Smooth muscle cell (in vitro differentiated cells): Measurements from ENCODE around the gene CACTIN. TPM values are rescaled to one million over a fixed set of nuclear protein-coding genes. Genes with fewer than 3 reads are reported as not detected.

Source experiments
- DNase-seq: peaks from one replicate; lab custom pipeline; 2025; ENCODE audit not compliant: unreplicated experiment; lab: John Stamatoyannopoulos, UW
- H2AFZ ChIP-seq: fragments of 200-600 bp; sonication (generic); 2 replicates; pipeline ENCODE4 v1.6.0; 2016; ENCODE audit warnings: antibody characterized with exemption, low read depth, mild to moderate bottlenecking
- H3F3A ChIP-seq: fragments of 200-600 bp; sonication (generic); 2 replicates; pipeline ENCODE4 v1.6.0; 2017; ENCODE audit warnings: antibody characterized with exemption, low read depth
- H3K27ac ChIP-seq: fragments of 200-600 bp; sonication (generic); 2 replicates; pipeline ENCODE4 v1.5.1; 2016; ENCODE audit warnings: low read depth, mild to moderate bottlenecking
- H3K27me3 ChIP-seq: fragments of 200-600 bp; sonication (generic); 2 replicates; pipeline ENCODE4 v1.6.1; 2016; ENCODE audit warnings: low read depth, mild to moderate bottlenecking
- H3K36me3 ChIP-seq: fragments of 200-600 bp; sonication (generic); 2 replicates; pipeline ENCODE4 v1.5.1; 2016; ENCODE audit warnings: low read depth
- H3K4me1 ChIP-seq: fragments of 200-600 bp; sonication (generic); 2 replicates; pipeline ENCODE4 v1.5.1; 2016; ENCODE audit warnings: low read depth
- H3K4me2 ChIP-seq: fragments of 200-600 bp; sonication (generic); 2 replicates; pipeline ENCODE4 v1.6.0; 2016; ENCODE audit warnings: mild to moderate bottlenecking
- H3K4me3 ChIP-seq: fragments of 200-600 bp; sonication (generic); 2 replicates; pipeline ENCODE4 v1.5.1; 2016; ENCODE audit warnings: mild to moderate bottlenecking
- H3K79me2 ChIP-seq: fragments of 200-600 bp; sonication (generic); 2 replicates; pipeline ENCODE4 v1.6.0; 2016; ENCODE audit warnings: low read depth, mild to moderate bottlenecking
- H3K9ac ChIP-seq: fragments of 200-600 bp; sonication (generic); 2 replicates; pipeline ENCODE4 v1.6.0; 2016; ENCODE audit warnings: low read depth
- H3K9me3 ChIP-seq: fragments of 200-600 bp; sonication (generic); replicated peaks from 2 replicates; pipeline ENCODE4 v1.5.1; 2016; ENCODE audit warnings: low read depth
- H4K20me1 ChIP-seq: fragments of 200-600 bp; sonication (generic); 2 replicates; pipeline ENCODE4 v1.6.0; 2016; ENCODE audit warnings: low read depth
- WGBS: methylation state at CpG from one replicate; pipeline ENCODE4 v1.1.7; 2016; ENCODE audit warnings: low lambda C conversion rate; 5-methylcytosine and 5-hydroxymethylcytosine counted together
- polyA plus RNA-seq: library from polyadenylated mRNA; unstranded; fragments of >200 nt; fragmentation: Nextera tagmentation; extraction: Ambion mirVana; gene quantifications from 2 replicates; pipeline ENCODE4 v1.2.1, GENCODE V29; 2016
- total RNA-seq: library from RNA; depleted of rRNA; stranded (reverse); fragments of >200 nt; gene quantifications from 2 replicates; pipeline ENCODE4 v1.2.3, GENCODE V29; 2014
- TF ChIP-seq, protein P1 (sequence below): fragments of 200-600 bp; sonication (generic); IDR thresholded peaks from 2 replicates; pipeline ENCODE4 v1.5.1; 2017; ENCODE audit warnings: borderline replicate concordance, mild to moderate bottlenecking, antibody characterized with exemption; ENCODE audit not compliant: insufficient read depth, poor library complexity, severe bottlenecking

Gene CACTIN
- total and polyA plus RNA-seq, 2 experiments from 2014 or later: 16.7 to 22.5 TPM

DNA sequence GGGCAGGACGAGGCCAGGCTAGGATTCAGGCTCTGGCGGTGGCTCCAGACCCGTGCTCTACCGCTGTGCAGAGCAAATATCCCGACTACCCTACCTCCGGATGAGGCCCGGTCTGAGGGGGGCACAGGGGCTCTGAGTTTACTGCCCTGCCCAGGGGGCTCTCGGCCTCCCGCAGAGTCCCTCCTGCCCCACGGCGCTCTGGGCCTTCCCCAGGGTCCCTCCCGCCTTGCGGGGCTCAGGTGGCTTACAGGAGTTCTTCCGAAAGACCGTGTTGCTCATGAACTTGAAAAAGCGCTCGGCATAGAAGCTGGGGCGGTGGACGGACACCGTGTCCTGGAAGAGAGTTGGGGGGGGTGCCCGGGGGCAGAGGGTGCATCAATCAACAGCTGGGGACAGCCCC, 19.1 kb upstream of the CACTIN start:
- H3K4me2 ChIP-seq: no peak overlapping the region
- H3K27me3 ChIP-seq: no peaks in the 10 kb centered on the region
- H3K36me3 ChIP-seq: no peaks in the 10 kb centered on the region
- H3K4me1 ChIP-seq: no peaks in the 10 kb centered on the region
- H2AFZ ChIP-seq: no peak overlapping the region
- no peaks in the 10 kb centered on the region for H3K9me3 ChIP-seq
- WGBS: 94% methylated on average over 21 of the region's 21 CpGs
- no peaks in the 10 kb centered on the region for H3K79me2 ChIP-seq
- no peak overlapping the region for H3K4me3 ChIP-seq
- TF ChIP-seq, protein P1, sequence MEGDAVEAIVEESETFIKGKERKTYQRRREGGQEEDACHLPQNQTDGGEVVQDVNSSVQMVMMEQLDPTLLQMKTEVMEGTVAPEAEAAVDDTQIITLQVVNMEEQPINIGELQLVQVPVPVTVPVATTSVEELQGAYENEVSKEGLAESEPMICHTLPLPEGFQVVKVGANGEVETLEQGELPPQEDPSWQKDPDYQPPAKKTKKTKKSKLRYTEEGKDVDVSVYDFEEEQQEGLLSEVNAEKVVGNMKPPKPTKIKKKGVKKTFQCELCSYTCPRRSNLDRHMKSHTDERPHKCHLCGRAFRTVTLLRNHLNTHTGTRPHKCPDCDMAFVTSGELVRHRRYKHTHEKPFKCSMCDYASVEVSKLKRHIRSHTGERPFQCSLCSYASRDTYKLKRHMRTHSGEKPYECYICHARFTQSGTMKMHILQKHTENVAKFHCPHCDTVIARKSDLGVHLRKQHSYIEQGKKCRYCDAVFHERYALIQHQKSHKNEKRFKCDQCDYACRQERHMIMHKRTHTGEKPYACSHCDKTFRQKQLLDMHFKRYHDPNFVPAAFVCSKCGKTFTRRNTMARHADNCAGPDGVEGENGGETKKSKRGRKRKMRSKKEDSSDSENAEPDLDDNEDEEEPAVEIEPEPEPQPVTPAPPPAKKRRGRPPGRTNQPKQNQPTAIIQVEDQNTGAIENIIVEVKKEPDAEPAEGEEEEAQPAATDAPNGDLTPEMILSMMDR: no peak
- H3K9ac ChIP-seq: no peak overlapping the region
- H4K20me1 ChIP-seq: no peaks in the 10 kb centered on the region
- H3F3A ChIP-seq: no peaks in the 10 kb centered on the region
- DNase-seq: no peak
- no peak overlapping the region for H3K27ac ChIP-seq

GRCh38 chr19:3645067-3645396, 18.4 kb upstream of the CACTIN start:
- no peaks in the 10 kb centered on the region for H3K36me3 ChIP-seq
- 94% methylated on average over 11 of the region's 11 CpGs for WGBS
- no peaks in the 10 kb centered on the region for H3K4me1 ChIP-seq
- no peak overlapping the region for H3K27ac ChIP-seq
- H3K27me3 ChIP-seq: no peaks in the 10 kb centered on the region
- no peaks in the 10 kb centered on the region for H3K9me3 ChIP-seq
- H3K9ac ChIP-seq: no peak overlapping the region
- TF ChIP-seq, protein P1: no peak
- H3F3A ChIP-seq: no peaks in the 10 kb centered on the region
- no peak overlapping the region for H2AFZ ChIP-seq
- no peak for DNase-seq
- H4K20me1 ChIP-seq: no peaks in the 10 kb centered on the region
- H3K4me3 ChIP-seq: no peak overlapping the region
- H3K4me2 ChIP-seq: no peak overlapping the region
- no peaks in the 10 kb centered on the region for H3K79me2 ChIP-seq

DNA sequence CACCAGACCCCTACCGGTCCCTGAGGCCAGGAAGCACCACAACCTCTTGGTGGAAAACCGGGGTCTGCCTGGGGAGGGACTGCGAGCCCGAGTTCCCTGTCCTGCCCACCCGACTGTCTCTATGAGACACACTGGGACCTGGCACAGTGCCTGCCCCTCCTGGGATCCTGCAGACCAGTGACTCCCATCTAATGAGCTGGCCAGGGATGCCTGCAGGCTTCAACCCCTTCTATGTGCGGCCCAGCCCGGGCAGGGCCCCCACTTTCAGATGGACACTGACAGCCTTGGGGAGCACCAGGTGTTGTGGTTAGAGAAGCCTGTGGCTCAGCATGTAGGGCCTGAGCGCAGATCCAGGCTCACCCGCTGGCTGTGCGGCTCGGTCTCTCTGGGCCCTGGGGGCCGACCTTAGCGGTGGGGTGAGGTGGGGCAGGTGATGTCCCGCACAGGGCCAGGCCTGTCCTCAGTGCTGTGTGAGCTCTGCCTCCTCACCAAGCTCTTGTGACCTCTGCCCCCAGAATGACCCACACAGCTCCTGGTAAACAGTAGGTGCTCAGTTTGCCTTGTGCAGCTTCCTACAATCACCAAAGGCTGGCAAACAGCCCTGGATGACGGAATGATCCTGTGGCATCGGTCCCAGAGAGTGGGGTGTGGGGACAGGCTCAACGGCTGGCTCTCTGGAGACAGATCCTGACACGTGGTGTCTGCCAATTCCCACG, 17.9 kb upstream of the CACTIN start:
- WGBS: 98% methylated on average over 15 of the region's 19 CpGs
- DNase-seq: no peak

More for the DNA sequence above, 17.9 kb upstream of the CACTIN start:
- no peak overlapping the region for H3K27ac ChIP-seq
- no peaks in the 10 kb centered on the region for H4K20me1 ChIP-seq
- no peaks in the 10 kb centered on the region for H3K27me3 ChIP-seq
- no peaks in the 10 kb centered on the region for H3K4me1 ChIP-seq
- H2AFZ ChIP-seq: no peak overlapping the region
- no peak overlapping the region for H3K4me3 ChIP-seq
- no peaks in the 10 kb centered on the region for H3K9me3 ChIP-seq
- H3K9ac ChIP-seq: no peak overlapping the region
- no peaks in the 10 kb centered on the region for H3K79me2 ChIP-seq
- H3K36me3 ChIP-seq: no peaks in the 10 kb centered on the region
- H3F3A ChIP-seq: no peaks in the 10 kb centered on the region
- TF ChIP-seq, protein P1: no peak
- H3K4me2 ChIP-seq: no peak overlapping the region
